Measurements from ENCODE around the gene FAM217B.

Gene FAM217B

GRCh38 chr20:59985164-59985563 lies 45.0 kb downstream of the FAM217B start:
- TF ChIP-seq, protein P1, sequence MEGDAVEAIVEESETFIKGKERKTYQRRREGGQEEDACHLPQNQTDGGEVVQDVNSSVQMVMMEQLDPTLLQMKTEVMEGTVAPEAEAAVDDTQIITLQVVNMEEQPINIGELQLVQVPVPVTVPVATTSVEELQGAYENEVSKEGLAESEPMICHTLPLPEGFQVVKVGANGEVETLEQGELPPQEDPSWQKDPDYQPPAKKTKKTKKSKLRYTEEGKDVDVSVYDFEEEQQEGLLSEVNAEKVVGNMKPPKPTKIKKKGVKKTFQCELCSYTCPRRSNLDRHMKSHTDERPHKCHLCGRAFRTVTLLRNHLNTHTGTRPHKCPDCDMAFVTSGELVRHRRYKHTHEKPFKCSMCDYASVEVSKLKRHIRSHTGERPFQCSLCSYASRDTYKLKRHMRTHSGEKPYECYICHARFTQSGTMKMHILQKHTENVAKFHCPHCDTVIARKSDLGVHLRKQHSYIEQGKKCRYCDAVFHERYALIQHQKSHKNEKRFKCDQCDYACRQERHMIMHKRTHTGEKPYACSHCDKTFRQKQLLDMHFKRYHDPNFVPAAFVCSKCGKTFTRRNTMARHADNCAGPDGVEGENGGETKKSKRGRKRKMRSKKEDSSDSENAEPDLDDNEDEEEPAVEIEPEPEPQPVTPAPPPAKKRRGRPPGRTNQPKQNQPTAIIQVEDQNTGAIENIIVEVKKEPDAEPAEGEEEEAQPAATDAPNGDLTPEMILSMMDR (IDR thresholded peaks at IDR 0.05; ENCODE audit: insufficient read depth, low read depth, low read length, missing control alignments), result no peak
- no peak overlapping the region for H3K4me3 ChIP-seq (ENCODE audit: low read length)

GRCh38 chr20:59985864-59986263 lies 45.7 kb downstream of the FAM217B start:
- TF ChIP-seq, protein P1 (IDR thresholded peaks at IDR 0.05; ENCODE audit: insufficient read depth, low read depth, low read length, missing control alignments), result peak; percentile 16
- DNase-seq (ENCODE audit: low read depth), result no peak
- H3K4me3 ChIP-seq (ENCODE audit: low read length), result no peak overlapping the region

More at GRCh38 chr20:59985164-59985563, 45.0 kb downstream of the FAM217B start:
- no peak for DNase-seq (ENCODE audit: low read depth)

DNA sequence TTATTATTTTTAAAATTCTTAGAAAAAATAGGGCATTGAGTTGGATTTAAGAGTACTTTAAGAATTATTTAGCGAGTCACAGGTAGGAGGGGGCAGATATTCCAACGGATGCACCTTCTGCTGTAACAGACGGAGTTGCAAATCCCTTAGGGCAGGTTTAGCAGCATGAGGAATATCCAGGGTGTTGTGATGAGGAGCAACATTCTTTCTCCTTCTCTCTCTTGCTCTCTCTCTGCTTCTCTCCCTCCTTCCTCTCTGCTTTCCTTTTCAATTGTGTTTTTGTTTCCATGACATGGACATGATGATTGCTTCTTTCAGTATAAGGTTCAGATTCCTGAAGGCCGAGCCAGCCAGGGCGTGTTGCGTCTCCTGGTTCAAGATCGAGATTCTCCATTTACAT lies 46.9 kb downstream of the FAM217B start:
- TF ChIP-seq, protein P1 (IDR thresholded peaks at IDR 0.05; ENCODE audit: insufficient read depth, low read depth, low read length, missing control alignments), result no peak
- peak; percentile 53 for DNase-seq (ENCODE audit: low read depth)
- H3K4me3 ChIP-seq (ENCODE audit: low read length), result no peak overlapping the region

GRCh38 chr20:59988141-59988540 lies 48.0 kb downstream of the FAM217B start:
- peak; percentile 67 for DNase-seq (ENCODE audit: low read depth)
- TF ChIP-seq, protein P1 (IDR thresholded peaks at IDR 0.05; ENCODE audit: insufficient read depth, low read depth, low read length, missing control alignments), result no peak
- H3K4me3 ChIP-seq (ENCODE audit: low read length), result no peak overlapping the region

DNA sequence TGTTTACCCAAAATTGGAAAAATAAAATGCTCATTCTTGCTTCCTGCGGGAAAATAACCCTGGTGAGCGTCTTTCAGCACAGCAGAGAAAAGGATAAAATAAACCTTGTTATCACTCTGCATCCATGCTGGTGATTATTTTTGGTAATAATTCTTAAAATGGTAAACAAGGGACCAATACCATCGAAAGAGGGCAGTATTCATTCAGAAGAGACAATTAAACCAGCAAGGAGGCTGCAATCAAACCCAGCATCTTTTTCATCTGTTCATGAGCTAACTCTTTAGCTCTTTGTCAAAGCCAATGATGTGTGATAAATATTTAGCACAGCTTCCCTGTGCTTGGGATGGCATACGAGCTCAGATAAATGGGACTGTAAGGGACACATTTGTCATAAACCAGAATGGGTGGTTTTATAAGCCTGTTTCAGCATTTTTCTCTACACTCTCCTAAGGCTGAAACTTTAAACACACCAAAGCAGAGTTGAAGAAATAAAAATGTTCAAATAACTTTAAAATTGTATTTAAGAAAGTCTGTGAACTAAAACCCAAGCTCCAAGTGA lies 52.4 kb downstream of the FAM217B start:
- TF ChIP-seq, protein P1 (IDR thresholded peaks at IDR 0.05; ENCODE audit: insufficient read depth, low read depth, low read length, missing control alignments), result no peak
- DNase-seq (ENCODE audit: low read depth), result peak; percentile 16

GRCh38 chr20:59993736-59994430 lies 53.7 kb downstream of the FAM217B start:
- H3K4me3 ChIP-seq (ENCODE audit: low read length), result no peak overlapping the region
- TF ChIP-seq, protein P1 (IDR thresholded peaks at IDR 0.05; ENCODE audit: insufficient read depth, low read depth, low read length, missing control alignments), result no peak
- DNase-seq (ENCODE audit: low read depth), result no peak

More for the DNA sequence above, 52.4 kb downstream of the FAM217B start:
- no peak overlapping the region for H3K4me3 ChIP-seq (ENCODE audit: low read length)

All from epithelial cell of esophagus (primary cell).